HG02852 (cell line): ENCODE data around the gene ZNF200.
"Not testable (repeated sequence)": the region's sequence is repeated elsewhere in the genome, so short reads cannot be mapped to it uniquely, and the experiment has no call there.

Experiments
- ATAC-seq: cut with Tn5 transposase; IDR thresholded peaks from one replicate; pipeline ENCODE4 v1.9.1; 2021; ENCODE audit warnings: mild to moderate bottlenecking, moderate library complexity; ENCODE audit not compliant: unreplicated experiment

Gene ZNF200

DNA sequence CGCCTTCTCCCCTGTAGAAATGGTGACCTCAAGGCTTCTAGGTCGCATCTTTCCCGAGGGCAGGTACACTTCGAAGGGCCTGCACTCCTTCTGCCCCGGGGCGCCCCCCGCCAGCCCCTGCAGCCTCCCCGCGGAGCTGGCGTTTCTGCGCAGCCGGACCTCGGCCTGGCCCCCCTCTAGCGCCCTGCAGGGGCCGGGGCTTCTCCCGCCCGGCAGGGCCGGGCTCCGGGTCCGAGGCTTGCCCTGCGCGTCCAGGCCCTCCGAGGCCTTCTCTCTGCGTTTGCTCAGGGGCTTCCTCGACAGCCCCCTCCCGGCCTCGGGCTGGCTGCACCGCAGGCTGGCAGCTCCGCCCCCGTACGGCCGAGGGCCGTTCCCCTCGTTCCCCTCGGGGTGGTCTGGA lies 19.4 kb upstream of the ZNF200 start:
- no peak for ATAC-seq

DNA sequence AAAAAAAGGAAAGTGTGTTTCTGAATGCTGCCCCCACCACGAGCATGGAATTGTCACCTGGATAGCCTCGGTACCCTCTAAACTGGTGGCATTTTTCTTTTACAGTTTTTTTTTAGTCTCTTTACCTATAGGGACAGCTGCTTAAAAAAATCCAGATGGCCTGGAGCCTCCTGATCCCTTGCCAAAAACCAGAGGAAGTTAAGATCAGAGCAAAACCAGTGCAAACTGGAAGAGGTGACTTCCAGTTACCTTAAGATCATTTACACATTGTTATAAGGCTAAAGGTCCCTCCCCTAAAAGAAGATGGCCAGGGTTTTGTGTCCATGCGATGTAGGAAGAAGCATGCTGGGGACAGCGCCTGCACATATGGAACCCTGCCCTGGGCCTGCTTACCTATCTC lies 18.0 kb upstream of the ZNF200 start:
- no peak for ATAC-seq

DNA sequence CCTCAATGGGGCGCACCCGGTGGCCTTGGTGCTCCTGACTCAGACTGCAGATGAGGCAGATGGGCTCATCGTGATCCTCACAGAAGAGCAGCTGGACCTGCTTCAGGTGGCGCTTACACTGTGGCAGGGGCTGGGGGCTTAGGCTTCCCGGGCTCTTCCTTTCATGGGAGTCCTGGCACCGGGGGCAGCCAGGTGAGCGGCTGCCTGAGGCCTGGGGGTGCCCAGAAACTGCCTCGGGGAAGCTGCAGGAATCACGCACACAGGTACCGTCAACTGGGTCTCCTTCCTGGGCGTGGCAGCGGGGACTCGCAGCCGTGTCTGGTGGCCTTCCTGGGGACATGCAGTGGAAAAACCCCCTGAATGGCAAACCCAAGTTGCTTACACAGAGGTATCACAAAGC lies 14.5 kb upstream of the ZNF200 start:
- ATAC-seq, result no peak

DNA sequence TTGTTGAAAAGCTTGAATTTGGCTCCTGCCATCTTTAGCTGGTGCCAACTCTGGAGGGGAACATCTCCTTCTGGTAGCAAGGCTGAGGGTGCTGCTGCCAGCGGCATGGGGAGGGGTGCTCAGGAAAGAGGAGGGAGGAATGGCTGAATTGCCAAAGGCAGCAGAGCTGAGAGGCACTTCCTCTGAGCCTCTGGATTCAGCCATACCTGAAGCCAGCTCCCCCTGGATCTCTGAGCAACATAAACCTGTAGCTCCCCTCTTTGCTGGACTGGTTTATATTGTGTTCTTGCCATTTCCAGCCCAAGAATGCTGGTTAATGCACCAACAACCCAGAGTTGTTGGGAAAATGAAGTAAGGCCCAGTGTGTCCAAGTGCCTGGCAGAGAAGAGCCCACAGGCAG lies 14.1 kb upstream of the ZNF200 start:
- no peak for ATAC-seq

DNA sequence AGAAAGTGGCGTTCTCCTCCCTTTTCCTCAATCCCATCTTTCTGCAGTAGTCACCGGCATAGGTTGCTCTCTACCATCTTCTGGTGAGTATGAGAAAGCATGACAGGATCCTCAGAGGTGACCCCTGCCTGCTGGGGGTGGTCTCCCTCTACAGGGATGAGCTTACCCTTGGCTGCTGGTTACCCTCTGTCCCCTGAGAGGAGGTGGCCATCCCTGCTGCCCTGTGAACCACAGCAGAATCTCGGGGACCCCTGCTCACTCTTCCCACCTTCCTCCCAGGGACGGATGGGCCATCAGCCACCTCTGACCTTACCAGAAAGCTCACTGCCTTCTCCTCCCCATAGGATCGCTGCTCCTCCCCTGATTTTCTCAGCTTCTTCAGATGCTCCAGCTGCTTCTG lies 13.6 kb upstream of the ZNF200 start:
- no peak for ATAC-seq

DNA sequence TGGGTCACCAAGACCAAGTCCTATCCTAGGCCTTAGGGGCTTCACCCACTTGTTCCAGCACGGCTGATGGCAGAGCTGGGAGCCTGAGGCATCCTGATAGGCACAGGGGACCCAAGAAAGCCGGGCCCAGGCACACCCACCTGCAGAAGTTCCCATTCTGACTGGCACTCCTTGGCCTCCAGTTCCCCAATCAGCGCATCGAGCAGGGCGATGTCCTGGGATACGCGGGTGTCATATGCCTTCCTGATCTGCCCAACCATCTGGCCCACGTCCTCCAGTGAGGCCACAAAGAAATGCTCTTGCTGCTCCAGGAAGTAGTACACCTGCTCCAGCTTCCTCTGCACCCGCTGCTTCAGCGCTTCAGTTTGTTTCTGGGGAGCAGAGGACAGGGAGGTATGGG lies 11.9 kb upstream of the ZNF200 start:
- no peak for ATAC-seq

DNA sequence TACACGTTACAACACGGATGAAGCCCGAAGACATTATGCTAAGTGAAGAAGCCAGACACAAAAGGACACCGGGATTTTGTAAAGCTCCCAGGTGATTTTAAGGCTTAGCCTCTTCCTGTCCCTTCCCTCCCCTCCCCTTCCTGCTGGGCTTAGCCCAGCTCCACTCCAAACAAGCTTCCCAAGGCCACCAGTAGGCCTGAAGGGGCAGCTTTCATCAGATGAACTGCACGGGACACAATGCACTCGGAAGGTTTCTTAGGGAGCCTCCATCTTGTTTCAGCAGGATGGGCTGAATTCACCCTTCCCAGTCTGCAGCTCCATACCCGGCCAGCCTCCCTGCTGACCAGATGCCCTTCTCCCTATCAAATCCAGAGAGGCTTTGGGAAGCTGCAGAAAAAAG lies 11.0 kb upstream of the ZNF200 start:
- no peak for ATAC-seq

DNA sequence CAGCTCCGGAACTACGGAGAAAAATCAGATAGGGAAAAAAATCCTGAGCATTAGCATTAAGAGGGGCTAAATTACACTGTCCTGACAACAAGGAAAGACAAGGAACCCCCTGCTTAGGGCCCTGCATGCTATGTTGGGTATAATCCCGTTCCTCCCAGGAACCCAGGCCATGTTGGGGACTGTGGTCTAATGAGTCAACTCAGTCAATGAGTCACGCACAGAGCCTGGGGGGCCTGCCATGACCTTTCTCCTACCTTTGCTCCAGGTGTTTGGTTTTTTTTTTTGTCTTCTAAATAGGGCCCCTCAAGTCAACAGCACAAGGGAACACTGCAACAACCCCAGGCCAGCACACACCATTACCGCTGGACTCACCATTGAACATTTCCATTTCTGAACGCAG lies 8.9 kb upstream of the ZNF200 start:
- ATAC-seq, result no peak

DNA sequence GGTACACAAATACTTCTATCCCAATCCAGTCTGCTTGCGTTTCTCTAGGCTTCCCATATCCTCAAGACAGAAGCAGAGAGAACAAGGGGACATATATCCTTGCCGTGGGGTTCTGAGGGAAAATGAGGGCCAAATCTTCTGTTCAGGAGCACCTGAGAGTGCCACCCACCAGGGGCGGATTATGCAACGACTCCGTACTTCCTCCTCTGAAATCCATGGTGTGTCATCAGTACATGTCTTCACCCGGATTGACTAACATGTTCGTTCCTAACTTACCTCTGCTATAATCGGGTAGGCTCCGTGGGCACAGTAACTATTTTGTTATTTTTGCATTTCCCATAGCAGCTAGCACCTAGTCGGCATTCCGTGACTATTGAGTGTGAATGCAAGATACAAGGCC lies 7.8 kb upstream of the ZNF200 start:
- no peak for ATAC-seq

DNA sequence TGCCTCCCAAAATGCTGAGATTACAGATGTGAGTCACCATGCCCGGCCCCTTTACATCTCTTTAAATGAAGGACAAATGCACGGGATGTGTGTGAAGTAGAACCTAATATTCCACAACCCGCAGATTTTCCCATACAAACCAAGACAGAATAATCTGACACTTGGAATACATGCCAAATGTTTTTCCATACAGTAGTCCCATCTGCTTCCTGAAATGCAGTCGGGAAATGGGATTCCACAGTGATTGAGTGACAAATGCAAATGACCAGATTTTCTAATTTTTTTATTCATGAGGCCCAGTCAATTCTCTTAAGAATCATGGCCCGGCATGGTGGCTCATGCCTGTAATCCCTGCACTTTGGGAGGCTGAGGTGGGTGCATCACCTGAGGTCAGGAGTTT lies 6.8 kb upstream of the ZNF200 start:
- ATAC-seq, result no peak

DNA sequence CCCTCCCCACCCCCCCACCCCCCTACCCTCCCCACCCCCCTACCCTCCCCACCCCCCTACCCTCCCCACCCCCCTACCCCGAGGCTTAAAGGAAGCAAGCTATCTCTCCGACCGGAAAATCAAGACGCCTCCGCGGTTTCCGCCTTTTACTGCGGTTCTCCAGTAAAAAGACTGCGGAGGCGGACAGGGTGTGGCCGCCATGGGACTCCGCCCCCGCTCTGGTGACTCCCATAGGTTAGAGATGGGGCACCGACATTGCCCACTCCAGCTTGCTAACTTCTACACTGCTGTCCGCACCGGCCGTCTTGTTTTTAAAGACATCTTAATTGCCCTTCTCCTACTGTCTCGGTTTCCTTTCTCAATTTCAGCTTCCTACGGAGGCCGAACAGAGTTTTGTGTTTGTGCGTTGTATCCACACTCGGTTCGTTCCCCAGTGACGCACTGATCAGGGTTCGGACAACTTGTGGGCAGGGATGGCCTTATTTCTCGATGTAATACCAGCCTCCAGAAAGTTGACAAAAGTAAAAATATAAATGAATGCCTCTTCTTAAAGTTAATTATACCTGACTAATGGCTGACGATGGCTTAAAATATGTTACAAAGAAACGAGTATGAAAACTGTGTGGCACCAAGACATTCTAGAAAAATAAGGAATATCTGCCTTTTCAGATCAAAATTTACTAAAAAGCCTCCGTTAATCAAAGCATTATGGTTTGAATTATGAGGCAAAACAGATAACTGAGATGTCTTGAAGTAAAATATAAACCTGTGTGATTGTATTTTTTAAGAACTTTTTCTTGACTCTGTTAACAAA lies 1.1 kb upstream of the ZNF200 start:
- ATAC-seq, result no peak

DNA sequence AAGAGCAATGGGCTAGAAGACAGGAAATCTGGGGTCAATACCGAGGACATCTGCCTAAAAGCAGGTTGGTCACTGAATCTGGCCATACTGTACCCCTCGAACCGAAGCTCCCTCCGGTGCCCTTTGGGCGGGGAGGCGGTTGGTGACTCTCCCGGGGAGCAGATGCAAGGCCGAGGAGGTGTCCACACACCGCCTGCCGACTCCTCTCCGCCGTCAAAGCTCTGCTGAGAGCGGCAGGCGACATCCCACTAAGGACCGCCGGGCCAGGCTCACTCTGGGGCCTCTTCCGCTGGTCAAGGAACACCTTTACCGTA lies 458 bp downstream of the ZNF200 start:
- no peak for ATAC-seq

DNA sequence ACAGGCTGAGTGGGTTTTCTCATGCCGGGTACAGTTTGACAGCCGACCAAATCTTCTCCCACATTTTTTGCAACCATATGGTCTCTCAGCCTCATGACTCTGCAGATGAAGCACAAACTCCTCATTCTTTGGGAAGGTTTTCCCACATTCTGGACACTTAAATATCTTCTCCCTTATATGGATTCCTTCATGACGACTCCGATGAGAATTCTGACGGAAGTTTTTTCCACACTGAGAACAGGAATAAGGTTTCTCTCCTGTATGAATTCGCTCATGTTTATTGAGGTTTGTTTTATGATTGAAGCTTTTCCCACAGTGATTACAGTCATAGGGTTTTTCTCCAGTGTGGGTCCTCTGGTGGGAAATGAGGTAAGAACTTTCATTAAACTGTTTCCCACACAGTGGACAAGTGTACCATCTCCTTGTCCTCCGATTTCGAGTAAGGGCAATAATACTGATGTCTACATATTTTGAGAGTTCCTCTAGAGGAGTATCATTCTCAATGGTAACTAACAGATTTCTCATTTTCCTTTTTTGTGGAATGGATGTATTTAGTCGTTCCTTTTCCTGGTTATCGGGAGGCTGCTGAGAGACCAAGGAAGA lies 10.9 kb downstream of the ZNF200 start:
- ATAC-seq, result no peak

DNA sequence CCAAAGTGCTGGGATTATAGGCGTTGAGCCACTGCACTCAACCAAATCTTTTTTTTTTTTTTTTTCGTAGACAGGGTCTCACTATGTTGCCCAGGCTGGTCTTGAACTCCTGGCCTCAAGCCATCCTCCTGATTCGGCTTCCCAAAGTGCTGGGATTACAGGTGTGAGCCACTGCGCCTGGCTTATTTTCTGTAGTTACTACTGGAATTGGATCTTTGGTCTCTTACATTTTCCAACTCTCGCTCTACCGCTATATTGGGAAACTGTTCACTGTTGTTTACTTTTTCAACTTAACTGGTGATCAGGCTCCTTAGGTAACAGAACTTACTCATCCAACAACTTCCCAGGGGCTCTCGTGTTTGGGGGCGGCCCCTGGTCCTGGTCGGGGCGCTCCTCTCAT lies 14.1 kb downstream of the ZNF200 start:
- ATAC-seq, result no peak

DNA sequence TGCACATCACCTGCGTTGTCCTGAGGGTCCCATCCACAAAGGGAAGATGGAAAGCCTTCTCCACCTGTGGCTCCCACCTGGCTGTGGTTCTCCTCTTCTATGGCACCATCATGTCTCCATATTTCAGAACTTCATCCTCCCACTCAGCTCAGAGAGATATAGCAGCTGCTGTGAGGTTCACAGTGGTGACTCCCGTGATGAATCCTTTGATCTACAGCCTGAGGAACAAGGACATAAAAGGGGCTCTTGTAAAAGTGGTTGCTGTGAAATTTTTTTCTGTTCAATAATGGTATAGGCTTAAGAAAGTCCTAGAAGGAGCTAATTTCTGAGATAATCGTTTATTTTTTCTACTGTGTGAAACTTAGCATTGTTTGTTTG lies 18.7 kb downstream of the ZNF200 start:
- no peak for ATAC-seq

DNA sequence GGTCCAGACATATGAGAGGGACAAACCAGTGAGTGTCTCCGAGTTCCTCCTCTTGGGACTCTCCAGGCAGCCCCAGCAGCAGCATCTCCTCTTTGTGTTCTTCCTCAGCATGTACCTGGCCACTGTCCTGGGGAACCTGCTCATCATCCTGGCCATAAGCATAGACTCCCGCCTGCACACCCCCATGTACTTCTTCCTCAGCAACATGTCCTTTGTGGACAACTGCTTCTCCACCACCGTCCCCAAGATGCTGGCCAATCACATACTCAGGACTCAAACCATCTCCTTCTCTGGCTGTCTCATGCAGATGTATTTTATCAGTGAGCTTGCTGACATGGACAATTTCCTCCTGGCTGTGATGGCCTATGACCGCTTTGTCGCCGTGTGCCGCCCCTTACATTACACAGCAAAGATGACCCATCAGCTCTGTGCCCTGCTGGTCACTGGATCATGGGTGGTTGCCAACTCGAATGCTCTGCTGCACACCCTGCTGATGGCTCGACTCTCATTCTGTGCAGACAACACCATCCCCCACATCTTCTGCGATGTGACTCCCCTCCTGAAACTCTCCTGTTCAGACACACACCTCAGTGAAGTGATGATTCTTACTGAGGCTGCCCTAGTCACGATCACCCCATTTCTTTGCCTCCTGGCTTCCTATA lies 19.2 kb downstream of the ZNF200 start:
- ATAC-seq, result no peak

DNA sequence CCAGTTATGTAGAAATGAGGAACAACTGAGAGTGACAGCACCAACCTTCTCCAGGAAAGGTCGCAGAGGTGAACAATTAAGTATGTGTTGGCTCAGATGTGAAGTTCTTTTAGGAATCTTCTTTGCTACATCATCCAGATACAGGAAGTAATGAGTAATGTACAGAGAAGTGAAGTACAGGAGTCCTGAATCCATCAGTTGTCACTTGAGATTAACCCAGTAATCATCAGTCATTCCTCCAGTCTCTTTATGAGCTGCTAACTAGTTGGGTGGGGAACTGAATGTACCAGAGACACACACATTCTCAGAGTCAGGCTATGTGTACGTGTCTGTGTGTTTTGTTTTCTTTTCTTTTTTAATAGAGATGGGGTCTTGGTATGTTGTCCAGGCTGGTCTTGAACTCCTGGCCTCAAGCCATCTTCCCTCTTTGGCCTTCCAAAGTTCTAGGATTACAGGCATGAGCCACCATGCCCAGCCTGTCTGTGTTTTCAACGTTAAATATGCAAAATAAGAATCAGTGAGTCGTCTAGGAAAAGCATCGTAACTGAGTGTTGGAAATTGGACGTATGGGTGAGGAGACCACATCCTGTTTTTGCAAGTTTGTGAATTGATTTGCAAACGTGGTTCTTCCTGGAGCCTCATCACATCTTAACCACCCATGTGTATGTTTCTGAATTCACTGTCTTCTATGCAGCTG lies 19.9 kb downstream of the ZNF200 start:
- no peak for ATAC-seq

DNA sequence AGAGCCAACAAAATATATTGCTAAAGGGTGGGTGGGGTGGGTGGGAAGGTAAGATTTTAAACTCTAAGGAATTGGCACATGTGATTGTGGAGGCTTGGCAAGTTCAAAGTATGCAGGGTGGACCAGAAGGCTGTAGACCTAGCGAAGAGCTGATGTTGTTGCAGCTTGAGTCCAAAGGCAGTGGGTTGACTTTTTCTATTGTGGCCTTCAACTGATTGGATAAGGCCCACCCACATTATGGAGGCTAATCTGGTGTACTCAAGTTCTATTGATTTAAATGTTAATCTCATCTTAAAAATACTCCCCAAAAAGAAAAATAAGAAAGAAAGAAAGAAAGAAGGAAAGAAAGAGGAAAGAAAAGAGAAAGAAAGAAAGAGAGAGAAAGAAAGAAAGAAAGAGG lies 22.4 kb downstream of the ZNF200 start:
- no peak for ATAC-seq

DNA sequence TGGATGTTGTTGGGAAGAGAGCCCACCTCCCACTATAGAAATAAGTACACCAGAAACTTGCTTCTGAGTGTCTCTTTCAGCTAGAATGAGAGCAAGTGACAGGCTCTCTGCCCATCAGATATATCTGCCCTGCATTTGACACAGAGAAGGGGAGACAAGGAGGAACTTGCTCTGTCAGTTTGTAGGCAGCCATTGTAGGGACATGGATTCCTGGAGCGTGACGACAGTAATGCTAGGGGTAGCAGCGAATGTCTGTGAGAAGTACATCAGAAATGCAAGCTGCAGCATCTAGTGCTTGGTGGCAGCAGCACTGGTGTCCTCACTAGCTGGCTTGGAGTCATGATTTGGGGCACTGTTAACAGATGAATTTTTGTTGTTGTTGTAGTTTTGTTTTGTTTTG lies 23.0 kb downstream of the ZNF200 start:
- no peak for ATAC-seq

DNA sequence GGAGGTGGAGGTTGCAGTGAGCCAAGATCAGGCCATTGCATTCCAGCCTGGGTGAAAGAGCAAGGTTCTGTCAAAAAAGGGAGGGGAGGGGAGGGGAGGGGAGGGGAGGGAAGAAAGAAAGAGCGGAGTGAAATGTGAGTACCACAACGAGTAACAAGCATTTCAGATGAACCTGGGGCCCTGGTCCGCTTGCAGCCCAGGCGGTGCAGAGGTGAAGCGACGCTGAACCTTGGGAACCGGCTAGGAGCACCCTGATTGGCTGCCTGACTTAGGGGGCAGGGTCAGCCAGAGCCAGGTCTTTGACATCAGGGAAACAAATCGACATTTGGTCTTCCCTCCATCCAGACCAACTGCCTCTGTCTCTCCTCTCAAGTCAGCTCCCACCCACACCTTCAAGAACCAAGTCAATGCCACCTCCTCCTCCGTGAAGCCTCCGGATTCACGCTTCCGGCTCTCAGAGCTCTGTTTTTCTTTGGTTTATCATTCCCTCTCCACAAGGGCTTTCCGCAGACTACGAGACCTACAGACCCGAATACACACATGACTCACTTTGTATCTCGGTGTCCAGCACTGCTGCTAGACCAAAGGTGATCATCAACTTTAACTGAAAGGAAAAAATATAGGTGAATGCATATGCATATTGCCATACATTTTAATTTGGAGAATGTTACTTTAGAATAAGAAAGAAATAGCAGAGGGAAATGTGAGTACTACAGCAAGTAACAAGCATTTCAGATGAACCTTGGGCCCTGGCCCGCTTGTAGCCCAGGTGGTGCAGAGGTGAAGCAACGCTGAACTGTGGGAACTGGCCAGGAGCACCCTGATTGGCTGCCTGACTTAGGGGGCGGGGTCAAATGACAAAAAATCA lies 27.6 kb downstream of the ZNF200 start:
- ATAC-seq, result no peak

DNA sequence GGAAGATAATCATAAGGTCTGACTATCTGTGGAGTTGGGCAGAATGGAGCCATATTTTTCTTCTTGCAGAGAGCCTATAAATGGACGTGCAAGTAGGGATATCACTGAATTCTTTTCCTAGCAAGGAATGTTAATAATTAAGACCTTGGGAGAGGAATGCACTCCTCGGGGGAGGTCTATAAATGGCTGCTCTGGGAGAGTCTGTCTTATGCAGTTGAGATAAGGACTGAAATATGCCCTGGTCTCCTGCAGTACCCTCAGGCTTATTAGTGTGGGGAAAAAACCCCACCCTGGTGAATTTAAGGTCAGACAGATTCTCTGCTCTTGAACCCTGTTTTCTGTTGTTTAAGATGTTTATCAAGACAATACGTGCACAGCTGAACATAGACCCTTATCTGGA lies 29.0 kb downstream of the ZNF200 start:
- not testable (repeated sequence) for ATAC-seq
